GM18868 (cell line): ENCODE measurements around the gene MESP1.

Experiments used
- ATAC-seq: cut with Tn5 transposase; IDR thresholded peaks from one replicate; pipeline ENCODE4 v1.9.1; 2021; ENCODE audit warnings: mild to moderate bottlenecking, moderate library complexity; ENCODE audit not compliant: unreplicated experiment

MESP1 gene

DNA sequence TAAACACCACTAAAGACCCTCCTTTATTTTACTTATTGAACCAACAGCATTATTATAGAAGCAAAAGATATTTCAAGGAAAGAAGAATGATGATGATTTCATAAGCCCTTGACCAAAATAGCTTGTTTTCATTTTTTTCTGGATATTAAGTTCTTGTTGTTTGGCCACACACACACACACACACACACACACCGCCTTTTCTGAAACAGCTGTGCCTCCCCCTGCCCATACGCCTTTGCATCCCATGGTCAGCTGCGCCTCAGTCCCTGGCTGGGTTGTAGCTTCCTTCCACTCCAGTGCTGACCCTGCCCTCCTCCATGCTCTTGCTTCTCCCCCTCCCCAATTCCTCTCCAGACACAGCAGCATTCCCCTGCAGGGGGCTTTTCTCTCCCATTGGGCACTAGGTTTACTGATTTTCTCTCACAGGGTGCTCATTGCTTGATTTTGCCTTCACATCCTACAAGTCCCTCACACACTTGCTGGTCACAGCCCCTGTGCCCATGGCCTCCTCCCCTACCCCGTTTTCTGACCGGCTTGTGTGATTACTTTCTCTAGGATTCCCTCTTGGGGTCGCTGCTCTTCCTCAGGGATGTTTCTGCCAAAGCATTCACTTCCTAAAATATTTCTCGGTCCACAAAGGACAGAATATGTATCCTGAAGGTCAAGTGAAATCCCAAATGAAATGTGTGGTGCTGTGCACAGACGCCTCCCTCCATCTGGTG lies 18.4 kb downstream of the MESP1 start:
- ATAC-seq = no peak

- ATAC-seq = no peak
These were observed 19.8 kb downstream of the MESP1 start for GRCh38 chr15:89731275-89731674.

- no peak for ATAC-seq
These were observed 22.8 kb downstream of the MESP1 start for GRCh38 chr15:89728254-89728653.

DNA sequence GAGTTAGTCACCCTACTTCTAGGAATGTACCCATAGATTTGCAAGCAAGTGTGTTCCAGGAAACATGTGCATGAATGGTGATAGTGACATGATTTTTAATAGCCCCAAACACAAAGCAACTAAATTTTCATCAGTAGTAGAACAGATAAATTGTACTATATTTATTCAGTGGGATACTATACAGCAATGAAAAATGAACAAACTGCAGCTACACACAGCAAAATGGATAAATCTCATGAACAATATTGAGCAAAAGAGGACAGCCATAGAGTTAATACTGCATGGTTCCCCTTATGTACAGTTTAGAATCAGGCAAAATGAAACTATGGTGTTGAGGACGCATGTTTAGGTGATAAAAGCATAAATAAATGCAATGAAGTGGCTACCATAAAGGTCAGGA lies 26.0 kb downstream of the MESP1 start:
- ATAC-seq = no peak

- ATAC-seq = no peak
These were observed 26.4 kb downstream of the MESP1 start for GRCh38 chr15:89724621-89725020.

DNA sequence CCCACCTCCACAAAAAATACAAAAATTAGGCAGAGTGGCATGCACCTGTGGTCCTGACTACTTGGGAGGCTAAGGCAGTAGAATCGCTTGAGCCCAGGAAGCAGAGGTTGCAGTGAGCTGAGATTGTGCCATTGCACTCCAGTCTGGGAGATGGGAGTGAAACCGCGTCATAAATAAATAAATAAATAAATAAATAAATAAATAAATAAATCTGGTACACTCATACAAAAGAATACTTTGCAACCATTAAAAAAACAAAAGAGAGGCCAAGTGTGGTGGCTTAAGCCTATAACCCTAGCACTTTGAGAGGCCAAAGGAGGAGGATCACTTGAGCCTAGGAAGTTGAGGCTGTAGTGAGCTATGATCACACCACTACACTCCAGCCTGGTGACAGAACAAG lies 28.0 kb downstream of the MESP1 start:
- ATAC-seq = no peak

- no peak for ATAC-seq
These were observed 36.3 kb downstream of the MESP1 start for GRCh38 chr15:89714775-89715174.

- no peak for ATAC-seq
These were observed 43.5 kb downstream of the MESP1 start for GRCh38 chr15:89707577-89707976.

GRCh38 chr15:89704411-89704810 lies 46.6 kb downstream of the MESP1 start:
- no peak for ATAC-seq
